HFF-Myc (cell line): ENCODE measurements around the gene PRG2.

Experiments
- DNase-seq: peaks from one replicate; pipeline ENCODE4 v3.0.0-alpha.2; 2011; ENCODE audit warnings: low read depth; ENCODE audit errors: extremely low read depth
- H3K4me3 ChIP-seq: replicated peaks from 2 replicates; pipeline ENCODE4 v1.5.1; 2011; ENCODE audit warnings: low read depth, mild to moderate bottlenecking, control low read depth, low read length
- CTCF ChIP-seq: IDR thresholded peaks from 2 replicates; pipeline ENCODE4 v1.5.1; 2012; ENCODE audit warnings: mild to moderate bottlenecking, low read depth, low read length, control low read depth; ENCODE audit errors: missing control alignments

The PRG2 gene

GRCh38 chr11:57397394-57397990, 7.0 kb upstream of the PRG2 start:
- DNase-seq: no peak
- no peak for TF ChIP-seq CTCF

GRCh38 chr11:57396744-57397143, 6.3 kb upstream of the PRG2 start:
- TF ChIP-seq CTCF: no peak
- DNase-seq: no peak
- H3K4me3 ChIP-seq: no peak overlapping the region

More at GRCh38 chr11:57397394-57397990, 7.0 kb upstream of the PRG2 start:
- H3K4me3 ChIP-seq: no peak overlapping the region

GRCh38 chr11:57395905-57396623, 5.6 kb upstream of the PRG2 start:
- H3K4me3 ChIP-seq: no peak overlapping the region
- no peak for TF ChIP-seq CTCF
- no peak for DNase-seq

GRCh38 chr11:57394203-57394965, 3.9 kb upstream of the PRG2 start:
- DNase-seq: no peak
- TF ChIP-seq CTCF: no peak
- no peak overlapping the region for H3K4me3 ChIP-seq

- TF ChIP-seq CTCF: no peak
- no peak overlapping the region for H3K4me3 ChIP-seq
- DNase-seq: no peak
Observed at GRCh38 chr11:57392763-57393105, 2.3 kb upstream of the PRG2 start.

GRCh38 chr11:57392066-57392762, 1.8 kb upstream of the PRG2 start:
- no peak for TF ChIP-seq CTCF
- no peak overlapping the region for H3K4me3 ChIP-seq
- DNase-seq: no peak
